Natural killer cell (primary cell): ENCODE results near the gene ZNF571. TPM values are rescaled to one million over a fixed set of nuclear protein-coding genes. Genes with fewer than 3 reads are reported as not detected.
A peak's percentile ranks its signal among the peaks of the same experiment; 100 is the strongest.

Experiments used
- ATAC-seq, 3 donors: fragments of 150-1000 bp in 2 of 3; fragments of 200-7000 bp in 1 of 3; cut with Tn5 transposase; 1 replicate in 1 of 3; 2 replicates in 2 of 3; pipeline ENCODE4 v1.10.0; 2021; ENCODE audit warnings: mild to moderate bottlenecking in 2 of 3, moderate library complexity in 2 of 3
- DNase-seq, 2 donors: peaks; one replicate each; pipeline versions ENCODE4 v3.0.0 to v3.0.0-alpha.2; 2013 to 2021; ENCODE audit warnings: mixed read lengths in 1 of 2
- H3K27ac ChIP-seq: one replicate; pipeline ENCODE4 v1.5.1; 2013; ENCODE audit warnings: mild to moderate bottlenecking, low read length
- H3K27me3 ChIP-seq: one replicate; pipeline ENCODE4 v1.6.1; 2013; ENCODE audit warnings: low read length; ENCODE audit not compliant: control insufficient read depth, insufficient read depth
- H3K36me3 ChIP-seq: one replicate; pipeline ENCODE4 v1.6.1; 2013; ENCODE audit warnings: low read length; ENCODE audit not compliant: control insufficient read depth, insufficient read depth
- H3K4me1 ChIP-seq: one replicate; pipeline ENCODE4 v1.6.1; 2013; ENCODE audit warnings: low read length; ENCODE audit not compliant: control insufficient read depth, insufficient read depth
- H3K4me3 ChIP-seq: one replicate; pipeline ENCODE4 v1.5.1; 2013; ENCODE audit warnings: low read length
- H3K9me3 ChIP-seq: one replicate; pipeline ENCODE4 v1.6.1; 2013; ENCODE audit warnings: low read length; ENCODE audit not compliant: control insufficient read depth, insufficient read depth
- H3K27ac Mint-ChIP-seq, 2 donors: one replicate each; pipeline ENCODE4 v1.8.0; 2022; ENCODE audit warnings: mild to moderate bottlenecking in 2 of 2, mixed read lengths in 2 of 2, moderate library complexity in 1 of 2
- H3K27me3 Mint-ChIP-seq, 2 donors: one replicate each; pipeline ENCODE4 v1.8.0; 2022; ENCODE audit warnings: low read depth in 2 of 2, mixed read lengths in 2 of 2
- H3K36me3 Mint-ChIP-seq: one replicate; pipeline ENCODE4 v1.8.0; 2022; ENCODE audit warnings: mixed read lengths
- H3K4me1 Mint-ChIP-seq, 2 donors: one replicate each; pipeline ENCODE4 v1.8.0; 2022; ENCODE audit warnings: mixed read lengths in 2 of 2
- H3K4me3 Mint-ChIP-seq: one replicate; pipeline ENCODE4 v1.8.0; 2022; ENCODE audit warnings: mild to moderate bottlenecking, moderate library complexity, mixed read lengths
- H3K9me3 Mint-ChIP-seq, 2 donors: one replicate each; pipeline ENCODE4 v1.8.0; 2022; ENCODE audit warnings: mixed read lengths in 2 of 2
- WGBS: methylation state at CpG from one replicate; pipeline ENCODE4 v1.1.7; 2013; ENCODE audit warnings: missing lambda C conversion rate; ENCODE audit not compliant: insufficient coverage; 5-methylcytosine and 5-hydroxymethylcytosine counted together
- intact Hi-C: fragments of 100-400 bp; cut with micrococcal nuclease; formaldehyde crosslinking; loops from one replicate; pipeline ENCODE4 v1.14.2; 2022
- total RNA-seq, 4 donors: library from RNA; stranded (reverse); fragments of 120-200 nt in 1 of 4; gene quantifications; one replicate each; pipeline versions ENCODE4 v1.2.3 to v1.2.4, GENCODE V29; 2013 to 2022
- TF ChIP-seq, protein P1 (sequence below): fragments of 200-600 bp; IDR thresholded peaks from one replicate; pipeline ENCODE4 v1.8.0; 2022; ENCODE audit warnings: antibody characterized with exemption

The ZNF571 gene
- total RNA-seq, 3 donors from 2014 or later (not counting 1 experiment from before 2014, with no cell fraction given): 11.7 to 22.1 (median 19.6) TPM

DNA sequence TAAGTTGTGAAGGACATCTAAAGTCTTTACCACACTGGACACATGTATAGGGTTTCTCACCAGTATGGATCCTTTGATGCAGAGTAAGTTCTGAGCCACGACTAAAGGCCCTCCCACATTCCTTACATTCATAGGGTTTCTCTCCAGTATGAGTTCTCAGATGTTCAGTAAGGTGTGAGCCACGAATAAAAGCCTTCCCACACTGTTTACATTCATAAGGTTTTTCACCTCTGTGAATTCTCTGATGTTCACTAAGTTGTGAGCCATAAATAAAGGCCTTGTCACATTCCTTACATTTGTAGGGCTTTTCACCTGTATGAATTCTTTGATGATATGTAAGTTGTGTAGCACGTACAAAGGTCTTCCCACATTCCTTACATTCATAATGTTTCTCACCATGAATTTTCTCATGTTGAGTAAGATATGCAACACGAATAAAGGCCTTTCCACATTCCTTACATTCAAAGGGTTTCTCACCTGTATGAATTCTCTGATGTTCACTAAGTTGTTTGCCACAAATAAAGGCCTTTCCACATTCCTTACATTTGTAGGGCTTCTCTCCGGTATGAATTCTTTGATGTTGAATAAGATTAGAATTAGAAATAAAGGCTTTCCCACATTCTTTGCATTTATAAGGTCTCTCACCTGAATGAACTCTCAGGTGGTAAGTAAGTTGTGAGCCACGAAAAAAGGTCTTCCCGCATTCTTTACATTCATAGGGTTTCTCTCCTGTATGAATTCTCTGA is 29.8 kb downstream of the ZNF571 start:
- TF ChIP-seq, protein P1, sequence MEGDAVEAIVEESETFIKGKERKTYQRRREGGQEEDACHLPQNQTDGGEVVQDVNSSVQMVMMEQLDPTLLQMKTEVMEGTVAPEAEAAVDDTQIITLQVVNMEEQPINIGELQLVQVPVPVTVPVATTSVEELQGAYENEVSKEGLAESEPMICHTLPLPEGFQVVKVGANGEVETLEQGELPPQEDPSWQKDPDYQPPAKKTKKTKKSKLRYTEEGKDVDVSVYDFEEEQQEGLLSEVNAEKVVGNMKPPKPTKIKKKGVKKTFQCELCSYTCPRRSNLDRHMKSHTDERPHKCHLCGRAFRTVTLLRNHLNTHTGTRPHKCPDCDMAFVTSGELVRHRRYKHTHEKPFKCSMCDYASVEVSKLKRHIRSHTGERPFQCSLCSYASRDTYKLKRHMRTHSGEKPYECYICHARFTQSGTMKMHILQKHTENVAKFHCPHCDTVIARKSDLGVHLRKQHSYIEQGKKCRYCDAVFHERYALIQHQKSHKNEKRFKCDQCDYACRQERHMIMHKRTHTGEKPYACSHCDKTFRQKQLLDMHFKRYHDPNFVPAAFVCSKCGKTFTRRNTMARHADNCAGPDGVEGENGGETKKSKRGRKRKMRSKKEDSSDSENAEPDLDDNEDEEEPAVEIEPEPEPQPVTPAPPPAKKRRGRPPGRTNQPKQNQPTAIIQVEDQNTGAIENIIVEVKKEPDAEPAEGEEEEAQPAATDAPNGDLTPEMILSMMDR: no peak
- H3K9me3 ChIP-seq: peaks cover 57% of the 10 kb centered on the region
- peaks cover 19% of the 10 kb centered on the region for H3K36me3 ChIP-seq
- peak in 1 of 2 donors; percentile 2 for DNase-seq
- ATAC-seq: no peak
- H3K4me1 ChIP-seq: no peaks in the 10 kb centered on the region
- no peak overlapping the region for H3K4me3 Mint-ChIP-seq
- no peak overlapping the region for H3K27ac ChIP-seq
- H3K27ac Mint-ChIP-seq: no peak overlapping the region
- no peaks in the 10 kb centered on the region for H3K27me3 Mint-ChIP-seq
- H3K36me3 Mint-ChIP-seq: peaks cover 81% of the 10 kb centered on the region
- H3K27me3 ChIP-seq: no peaks in the 10 kb centered on the region
- no peak overlapping the region for H3K4me3 ChIP-seq
- WGBS: 93% methylated on average over 6 of the region's 7 CpGs
- no peaks in the 10 kb centered on the region for H3K4me1 Mint-ChIP-seq
- intact Hi-C loops: loop anchor here (10.0 kb wide), 1 partner anchor 120 kb away; no protein-coding TSS in a partner anchor
- peaks cover 23 to 37% of the 10 kb centered on the region in 2 donors for H3K9me3 Mint-ChIP-seq

DNA sequence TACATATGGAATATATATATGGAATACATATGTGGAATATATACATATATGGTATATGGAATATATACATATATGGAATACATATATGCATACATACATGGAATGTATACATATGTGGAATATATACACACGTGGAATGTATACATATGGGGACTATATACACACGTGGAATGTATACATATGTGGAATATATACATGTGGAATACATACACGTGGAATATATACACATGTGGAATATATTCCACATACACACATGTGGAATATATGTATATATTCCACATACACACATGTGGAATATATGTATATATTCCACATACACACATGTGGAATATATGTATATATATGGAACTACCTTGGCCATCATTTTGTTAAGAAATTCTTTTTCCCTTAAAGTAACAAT is 31.1 kb downstream of the ZNF571 start:
- intact Hi-C loops: loop anchor here (10.0 kb wide), 1 partner anchor 119 kb away; no protein-coding TSS in a partner anchor
- Histone ChIP-seq H3K36me3 (peaks cover 17% of the 10 kb centered on the region), H3K27ac (no peak overlapping the region), H3K9me3 (peaks cover 54% of the 10 kb centered on the region), H3K27me3 (no peaks in the 10 kb centered on the region), H3K4me1 (no peaks in the 10 kb centered on the region), H3K4me3 (no peak overlapping the region)
- peaks cover 81% of the 10 kb centered on the region for H3K36me3 Mint-ChIP-seq
- no CpG with 5 or more reads among the region's 3 CpGs for WGBS
- no peak overlapping the region for H3K4me3 Mint-ChIP-seq
- H3K9me3 Mint-ChIP-seq: peaks cover 20 to 34% of the 10 kb centered on the region in 2 donors
- no peak for ATAC-seq
- no peaks in the 10 kb centered on the region for H3K4me1 Mint-ChIP-seq
- H3K27me3 Mint-ChIP-seq: no peaks in the 10 kb centered on the region
- no peak for DNase-seq
- H3K27ac Mint-ChIP-seq: no peak overlapping the region
- TF ChIP-seq, protein P1: no peak

DNA sequence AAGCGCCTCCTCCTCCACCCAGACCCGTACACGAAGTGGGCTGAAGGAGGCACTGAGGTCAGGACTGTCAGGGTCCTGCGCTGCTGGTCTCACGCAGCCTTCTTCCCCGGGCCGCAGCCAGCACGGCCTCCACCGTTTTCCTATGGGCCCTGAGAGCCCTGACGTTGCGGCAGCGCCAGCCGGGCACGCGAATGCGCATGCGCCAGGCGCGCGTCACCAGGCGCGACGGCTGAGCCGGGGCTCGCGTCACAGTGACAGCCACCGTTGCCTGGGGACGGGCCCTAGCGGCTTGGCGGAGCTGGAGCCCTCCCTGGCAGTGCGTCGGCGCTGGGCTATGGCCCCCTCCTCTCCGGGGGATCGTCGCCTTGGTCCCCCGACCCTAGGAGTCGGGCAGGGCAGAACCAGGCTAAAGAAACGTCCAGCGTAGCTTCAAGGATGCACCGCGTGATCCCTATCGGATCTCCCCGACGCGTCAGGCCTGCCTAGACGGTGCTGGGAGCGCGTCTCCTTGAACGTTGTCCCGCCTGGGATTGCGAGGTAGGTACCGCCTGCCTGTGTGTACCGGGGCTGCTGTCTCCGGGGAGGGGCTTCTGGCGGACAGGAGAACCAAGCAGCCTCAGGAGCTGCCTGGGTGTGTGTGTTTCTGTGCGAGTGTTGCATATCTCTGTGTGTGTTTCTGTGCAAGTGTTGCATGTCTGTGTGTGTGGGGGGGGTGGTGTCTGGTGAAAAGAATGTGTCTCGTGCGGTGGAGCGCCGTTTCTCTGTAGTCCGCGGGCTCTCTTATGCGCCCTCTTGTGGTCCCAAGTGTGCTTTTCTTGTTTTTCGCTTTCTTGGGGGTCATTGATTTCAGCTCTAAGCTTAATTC is 43.2 kb downstream of the ZNF571 start:
- Histone ChIP-seq H3K36me3 (no peaks in the 10 kb centered on the region), H3K4me3 (peak overlapping the region; percentile 58), H3K27me3 (no peaks in the 10 kb centered on the region), H3K27ac (peak overlapping the region; percentile 79), H3K9me3 (peaks cover 75% of the 10 kb centered on the region), H3K4me1 (peaks cover 11% of the 10 kb centered on the region)
- TF ChIP-seq, protein P1: peak; percentile 42
- Mint-ChIP-seq H3K27me3 (no peaks in the 10 kb centered on the region), H3K36me3 (peaks cover 36% of the 10 kb centered on the region), H3K9me3 (peaks cover 12 to 23% of the 10 kb centered on the region in 2 donors), H3K4me1 (peaks cover 10 to 12% of the 10 kb centered on the region in 2 donors), H3K27ac (peak overlapping the region; percentile 76 to 88), H3K4me3 (peak overlapping the region; percentile 94)
- peak; percentile 53 to 64 for DNase-seq
- peak; percentile 57 to 86 (median 78) for ATAC-seq
- WGBS: 10% methylated on average over 64 of the region's 65 CpGs
- intact Hi-C loops: loop anchor here (1.0 kb wide), 2 partner anchors 43 to 180 kb away; partner anchors contain the start of genes ZNF527, ZNF540 and ZNF571
